GM23338 (cell line): ENCODE data around the gene BRSK2.

Experiments used
- NANOG ChIP-seq: IDR thresholded peaks from 2 replicates; pipeline ENCODE4 v1.6.1; 2016; ENCODE audit warnings: antibody characterized with exemption, borderline replicate concordance
- POLR2AphosphoS5 ChIP-seq: IDR thresholded peaks from 2 replicates; pipeline ENCODE4 v1.6.1; 2016; ENCODE audit warnings: antibody characterized with exemption, low read depth
- TF ChIP-seq, protein P1 (sequence below), 2 experiments: fragments of 200-600 bp in 1 of 2; sonication (generic) in 1 of 2; conservative IDR thresholded peaks; 2 replicates each; pipeline versions ENCODE4 v1.5.1 to v1.6.1; 2016 to 2017; ENCODE audit warnings: antibody characterized with exemption in 2 of 2, low read depth in 2 of 2, mild to moderate bottlenecking in 2 of 2, moderate library complexity in 1 of 2

- TF ChIP-seq, protein P1, sequence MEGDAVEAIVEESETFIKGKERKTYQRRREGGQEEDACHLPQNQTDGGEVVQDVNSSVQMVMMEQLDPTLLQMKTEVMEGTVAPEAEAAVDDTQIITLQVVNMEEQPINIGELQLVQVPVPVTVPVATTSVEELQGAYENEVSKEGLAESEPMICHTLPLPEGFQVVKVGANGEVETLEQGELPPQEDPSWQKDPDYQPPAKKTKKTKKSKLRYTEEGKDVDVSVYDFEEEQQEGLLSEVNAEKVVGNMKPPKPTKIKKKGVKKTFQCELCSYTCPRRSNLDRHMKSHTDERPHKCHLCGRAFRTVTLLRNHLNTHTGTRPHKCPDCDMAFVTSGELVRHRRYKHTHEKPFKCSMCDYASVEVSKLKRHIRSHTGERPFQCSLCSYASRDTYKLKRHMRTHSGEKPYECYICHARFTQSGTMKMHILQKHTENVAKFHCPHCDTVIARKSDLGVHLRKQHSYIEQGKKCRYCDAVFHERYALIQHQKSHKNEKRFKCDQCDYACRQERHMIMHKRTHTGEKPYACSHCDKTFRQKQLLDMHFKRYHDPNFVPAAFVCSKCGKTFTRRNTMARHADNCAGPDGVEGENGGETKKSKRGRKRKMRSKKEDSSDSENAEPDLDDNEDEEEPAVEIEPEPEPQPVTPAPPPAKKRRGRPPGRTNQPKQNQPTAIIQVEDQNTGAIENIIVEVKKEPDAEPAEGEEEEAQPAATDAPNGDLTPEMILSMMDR (conservative IDR thresholded peaks at IDR 0.05; ENCODE audit: low read depth in 2 of 2) = no peak
- no peak for TF ChIP-seq NANOG
- TF ChIP-seq POLR2AphosphoS5 = no peak
These were observed 86.1 kb downstream of the BRSK2 start for GRCh38 chr11:1475841-1476240.
